NCI-H1417 (cell line): ENCODE measurements around the gene GSTP1.
A peak's percentile ranks its signal among the peaks of the same experiment; 100 is the strongest.
"Not testable (repeated sequence)": the region's sequence is repeated elsewhere in the genome, so short reads cannot be mapped to it uniquely, and the experiment has no call there.

Experiments
- DNase-seq, 3 experiments: peaks; one replicate each; lab custom pipeline; 2025; lab: John Stamatoyannopoulos, UW

GSTP1 gene

DNA sequence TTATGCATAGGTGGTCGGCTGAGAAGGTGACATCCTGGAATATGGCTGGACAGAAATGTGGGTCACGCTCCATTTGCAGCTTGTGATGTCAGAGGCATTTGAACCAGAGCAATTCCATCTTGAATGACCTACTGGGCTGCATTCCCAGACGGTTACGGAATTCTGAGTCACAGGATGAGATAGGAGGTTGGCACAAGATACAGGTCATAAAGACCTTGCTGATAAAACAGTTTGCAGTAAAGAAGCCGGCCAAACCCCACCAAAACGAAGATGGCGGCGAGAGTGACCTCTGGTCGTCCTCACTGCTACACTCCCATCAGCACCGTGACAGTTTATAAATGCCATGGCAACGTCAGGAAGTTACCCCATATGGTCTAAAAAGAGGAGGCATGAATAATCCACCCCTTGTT is 19.9 kb upstream of the GSTP1 start:
- DNase-seq, result not testable (repeated sequence)

DNA sequence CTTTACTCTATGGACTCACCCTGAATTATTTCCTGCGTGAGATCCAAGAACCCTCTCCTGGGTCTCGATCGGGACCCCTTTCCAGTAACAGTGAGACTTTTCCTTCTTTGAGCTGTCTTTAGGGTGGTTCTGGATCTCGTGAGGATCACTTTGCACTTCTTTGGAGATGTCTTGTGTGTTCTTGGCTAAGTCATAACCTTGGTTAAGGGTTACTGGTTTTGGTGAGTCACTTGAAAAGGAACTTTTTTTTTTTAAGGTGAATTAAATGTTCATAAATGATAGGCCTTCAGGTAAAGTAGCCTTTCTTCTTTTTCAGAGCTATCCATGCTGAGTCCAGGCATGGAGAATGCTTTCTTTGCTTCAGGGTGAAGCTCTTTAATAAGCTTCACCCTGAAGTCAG is 19.4 kb upstream of the GSTP1 start:
- DNase-seq, result no peak

DNA sequence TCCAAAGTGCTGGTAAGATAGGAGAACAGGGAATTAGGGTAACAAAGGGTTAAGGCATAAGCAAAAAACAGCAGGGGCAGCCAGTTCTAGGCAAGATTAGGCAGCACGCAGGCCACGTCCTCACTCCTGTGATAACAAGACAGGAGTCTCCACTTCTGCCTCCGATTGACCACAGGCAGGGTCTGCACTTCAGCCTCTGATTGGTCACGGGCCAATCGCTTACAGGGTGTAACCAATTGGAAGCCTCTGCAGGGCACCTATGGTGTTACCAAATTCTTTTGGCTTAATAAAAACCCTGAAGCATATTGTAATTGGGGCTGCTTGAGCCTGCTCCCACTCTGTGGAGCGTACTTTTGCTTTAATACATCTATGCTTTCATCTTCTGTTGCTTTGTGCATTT is 12.2 kb upstream of the GSTP1 start:
- no peak for DNase-seq

- DNase-seq, result no peak
Observed at GRCh38 chr11:67572305-67572704, 11.3 kb upstream of the GSTP1 start.

DNA sequence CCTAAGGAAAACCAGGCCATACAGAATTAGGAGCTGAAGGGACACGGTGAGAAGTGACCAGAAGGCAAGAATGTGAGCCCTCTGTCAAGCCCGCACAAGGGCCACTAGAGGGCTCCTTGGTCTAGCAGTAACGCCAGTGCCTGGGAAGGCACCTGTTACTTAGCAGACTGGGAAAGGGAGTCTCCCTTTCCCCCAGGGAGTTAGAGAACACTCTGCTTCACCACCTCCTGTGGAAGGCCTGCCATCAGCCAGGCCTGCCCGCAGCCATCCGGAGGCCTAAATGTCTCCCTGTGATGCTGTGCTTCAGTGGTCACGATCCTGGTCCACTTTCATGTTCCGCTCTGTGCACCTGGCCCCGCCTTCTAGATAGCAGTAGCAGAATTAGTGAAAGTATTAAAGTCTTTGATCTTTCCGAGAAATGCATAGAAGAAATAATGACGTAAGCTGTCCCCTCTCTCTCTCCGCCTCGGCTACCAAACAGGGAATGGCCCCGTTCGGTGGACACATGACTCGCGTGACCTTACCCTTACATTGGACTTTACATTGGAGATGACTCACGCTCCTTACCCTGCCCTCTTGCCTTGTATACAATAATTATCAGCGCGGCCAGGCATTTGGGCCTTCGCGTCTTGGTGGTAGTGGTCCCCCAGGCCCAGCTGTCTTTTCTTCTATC is 10.7 kb upstream of the GSTP1 start:
- peak; percentile 48 to 86 (median 69) for DNase-seq

DNA sequence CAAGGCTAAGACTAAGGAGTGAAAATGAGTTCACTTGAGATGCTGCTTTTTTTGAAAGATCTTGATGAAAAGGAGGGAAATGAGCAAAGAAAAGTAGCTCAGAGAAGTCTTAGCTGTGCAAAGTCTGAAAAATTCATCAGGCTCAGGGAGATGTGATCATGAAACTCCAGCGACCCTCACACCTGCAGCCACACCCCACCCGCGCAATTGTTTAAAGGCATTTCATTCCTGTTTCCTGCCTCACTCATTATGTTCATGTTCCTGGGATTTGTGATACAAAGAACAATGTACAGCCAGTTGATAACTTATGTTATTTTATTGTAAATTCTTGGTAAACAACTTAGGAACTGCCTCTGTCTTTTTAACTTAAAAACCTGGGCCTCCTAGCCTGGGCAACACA is 8.7 kb upstream of the GSTP1 start:
- no peak for DNase-seq

GRCh38 chr11:67576735-67577475 is 6.7 kb upstream of the GSTP1 start:
- no peak for DNase-seq

DNA sequence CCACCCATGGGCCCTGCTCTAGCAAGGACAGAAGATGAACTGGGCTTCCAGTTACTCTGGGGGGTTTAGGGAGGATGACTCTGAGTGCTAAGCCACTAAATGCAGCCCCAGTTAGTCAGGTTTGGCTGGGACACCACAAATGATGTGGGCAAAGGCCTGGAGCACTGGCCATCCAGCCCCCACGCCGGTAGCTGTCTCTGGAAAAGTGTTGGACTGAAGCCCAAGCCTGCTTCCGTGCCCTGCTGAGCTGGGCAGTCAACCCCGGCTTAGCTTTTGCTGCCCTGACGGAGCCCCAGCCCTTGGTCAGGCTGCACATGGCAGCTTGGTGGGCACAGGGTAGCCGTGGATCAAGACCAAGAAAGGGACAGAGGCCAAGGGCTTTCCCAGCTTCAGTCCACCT is 5.7 kb upstream of the GSTP1 start:
- DNase-seq, result no peak

DNA sequence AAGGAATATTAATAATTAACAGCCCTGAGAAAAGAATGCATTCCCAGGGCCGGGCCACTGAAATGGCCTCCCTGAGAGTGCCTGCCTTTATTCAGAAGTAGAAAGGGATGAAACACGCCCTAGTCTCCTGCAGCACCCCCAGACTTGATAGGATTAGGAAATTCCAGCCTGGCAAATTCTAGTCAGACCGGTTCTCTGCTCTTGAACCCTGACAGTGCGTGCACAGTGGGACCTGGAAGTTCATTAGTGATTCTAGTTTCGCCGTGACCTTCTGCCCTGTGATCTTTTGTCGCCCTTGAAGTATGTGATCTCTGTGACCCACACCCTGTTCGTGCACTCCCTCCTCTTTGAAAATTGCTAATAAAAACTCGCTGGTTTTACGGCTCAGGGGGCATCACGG is 2.1 kb upstream of the GSTP1 start:
- DNase-seq, result peak in 2 of 3 experiments; percentile 38 to 70

DNA sequence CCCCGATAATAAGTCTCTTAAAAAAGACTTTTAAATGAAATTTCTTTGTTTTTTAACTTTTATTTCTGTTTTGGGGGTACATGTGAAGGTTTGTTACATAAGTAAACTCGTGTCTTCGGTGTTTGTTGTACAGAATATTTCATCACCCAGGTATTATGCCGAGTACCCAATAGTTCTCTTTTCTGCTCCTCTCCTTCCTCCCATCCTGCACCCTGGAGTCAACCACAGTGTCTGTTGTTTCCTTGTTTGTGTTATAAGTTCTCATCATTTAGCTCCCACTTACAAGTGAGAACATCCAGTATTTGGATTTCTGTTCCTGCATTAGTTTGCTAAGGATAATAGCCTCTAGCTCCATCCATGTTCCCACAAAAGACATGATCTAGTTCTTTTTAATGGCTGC is 1.6 kb upstream of the GSTP1 start:
- DNase-seq, result peak in 1 of 3 experiments; percentile 70

- DNase-seq, result peak; percentile 22 to 85 (median 82)
Observed at GRCh38 chr11:67584205-67584880, 731 bp downstream of the GSTP1 start.

- peak in 2 of 3 experiments; percentile 34 to 58 for DNase-seq
Observed at GRCh38 chr11:67584881-67585873, 1.6 kb downstream of the GSTP1 start.

DNA sequence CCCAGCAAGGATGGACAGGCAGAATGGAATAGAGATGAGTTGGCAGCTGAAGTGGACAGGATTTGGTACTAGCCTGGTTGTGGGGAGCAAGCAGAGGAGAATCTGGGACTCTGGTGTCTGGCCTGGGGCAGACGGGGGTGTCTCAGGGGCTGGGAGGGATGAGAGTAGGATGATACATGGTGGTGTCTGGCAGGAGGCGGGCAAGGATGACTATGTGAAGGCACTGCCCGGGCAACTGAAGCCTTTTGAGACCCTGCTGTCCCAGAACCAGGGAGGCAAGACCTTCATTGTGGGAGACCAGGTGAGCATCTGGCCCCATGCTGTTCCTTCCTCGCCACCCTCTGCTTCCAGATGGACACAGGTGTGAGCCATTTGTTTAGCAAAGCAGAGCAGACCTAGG is 2.3 kb downstream of the GSTP1 start:
- peak in 1 of 3 experiments; percentile 22 for DNase-seq

- DNase-seq, result no peak
Observed at GRCh38 chr11:67586568-67587250, 3.1 kb downstream of the GSTP1 start.

- no peak for DNase-seq
Observed at GRCh38 chr11:67588136-67588503, 4.5 kb downstream of the GSTP1 start.

DNA sequence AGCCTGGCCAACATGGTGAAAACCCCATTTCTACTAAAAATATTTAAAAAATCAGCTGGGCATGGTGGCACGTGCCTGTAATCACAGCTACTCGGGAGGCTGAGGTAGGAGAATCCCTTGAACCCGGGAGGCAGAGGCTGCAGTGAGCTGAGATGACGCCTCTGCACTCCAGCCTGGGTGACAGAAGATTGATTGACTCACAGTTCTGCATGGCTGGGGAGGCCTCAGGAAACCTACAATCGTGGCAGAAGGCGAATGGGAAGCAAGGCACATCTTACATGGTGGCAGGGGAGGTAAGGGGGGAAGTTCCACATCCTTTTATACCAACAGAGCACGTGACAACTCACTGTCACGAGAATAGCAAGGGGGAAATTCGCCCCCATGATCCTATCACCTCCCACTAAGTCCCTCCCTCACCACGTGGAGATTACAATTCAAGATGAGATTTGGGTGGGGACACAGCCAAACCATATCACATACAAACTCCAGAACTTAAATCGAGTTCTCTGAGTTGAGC is 5.3 kb downstream of the GSTP1 start:
- DNase-seq, result not testable (repeated sequence)

GRCh38 chr11:67592880-67593564 is 9.4 kb downstream of the GSTP1 start:
- no peak for DNase-seq

GRCh38 chr11:67593565-67593905 is 9.9 kb downstream of the GSTP1 start:
- DNase-seq, result no peak

DNA sequence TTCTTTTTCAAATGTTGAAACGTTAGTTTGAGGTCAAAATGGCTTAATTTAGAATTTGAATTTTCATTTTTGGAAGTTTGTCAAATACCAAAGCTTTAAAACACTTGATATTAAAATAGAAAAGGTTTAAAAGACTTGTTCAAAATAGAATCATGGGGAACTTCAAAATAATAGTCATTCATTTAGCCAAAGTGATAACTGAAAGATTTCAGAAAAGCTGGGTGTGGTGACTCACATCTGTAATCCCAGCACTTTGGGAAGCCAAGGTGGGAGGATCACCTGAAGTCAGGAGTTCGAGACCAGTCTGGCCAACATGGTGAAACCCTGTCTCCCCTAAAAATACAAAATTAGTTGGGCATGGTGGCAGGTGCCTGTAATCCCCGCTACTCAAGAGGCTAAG is 10.9 kb downstream of the GSTP1 start:
- no peak for DNase-seq

DNA sequence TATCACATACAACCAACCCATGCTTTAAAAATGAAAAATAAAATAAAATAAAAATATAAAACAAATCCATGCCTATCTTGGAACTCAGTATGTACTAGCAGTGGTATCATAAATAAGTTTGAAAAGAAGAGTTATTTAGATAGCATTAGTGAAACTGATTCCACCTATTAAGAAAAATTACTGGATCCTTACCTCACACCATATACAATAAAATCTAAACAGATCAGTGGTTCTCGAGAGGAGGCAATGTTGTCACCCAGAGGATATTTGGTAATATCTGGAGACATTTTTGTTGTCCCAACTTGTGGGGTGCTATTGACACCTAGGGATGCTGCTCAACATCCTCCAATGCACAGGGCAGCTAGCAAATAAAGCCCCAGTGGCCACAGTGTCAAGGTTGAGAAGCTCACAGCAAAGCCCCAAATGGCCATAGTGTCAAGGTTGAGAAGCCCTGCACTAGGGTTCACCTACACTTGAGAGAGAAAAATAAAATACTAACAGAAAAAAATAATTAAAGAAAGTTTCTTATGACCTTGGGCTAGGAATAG is 13.2 kb downstream of the GSTP1 start:
- DNase-seq, result no peak
